KMS-11 (cell line): ENCODE data around the gene GLRX2.

Experiments used
- H2AFZ ChIP-seq: fragments of 200-600 bp; sonication (generic); 2 replicates; pipeline ENCODE4 v1.6.1; 2016; ENCODE audit warnings: antibody characterized with exemption, mixed run types, low read depth
- H3K27ac ChIP-seq: fragments of 200-600 bp; sonication (generic); 2 replicates; pipeline ENCODE4 v1.6.1; 2016; ENCODE audit warnings: mild to moderate bottlenecking, mixed run types
- H3K27me3 ChIP-seq: fragments of 200-600 bp; sonication (generic); 2 replicates; pipeline ENCODE4 v1.6.1; 2017; ENCODE audit warnings: mild to moderate bottlenecking, low read depth, mixed run types, moderate library complexity; ENCODE audit not compliant: insufficient read depth
- H3K36me3 ChIP-seq: fragments of 200-600 bp; sonication (generic); 2 replicates; pipeline ENCODE4 v1.6.1; 2017; ENCODE audit warnings: mild to moderate bottlenecking, mixed run types; ENCODE audit not compliant: insufficient read depth
- H3K4me1 ChIP-seq: fragments of 200-600 bp; sonication (generic); 2 replicates; pipeline ENCODE4 v1.6.1; 2016; ENCODE audit warnings: mild to moderate bottlenecking, low read depth, mixed run types; ENCODE audit not compliant: poor library complexity, severe bottlenecking
- H3K4me2 ChIP-seq: fragments of 200-600 bp; sonication (generic); 2 replicates; pipeline ENCODE4 v1.7.0; 2016; ENCODE audit warnings: mild to moderate bottlenecking, mixed run types
- H3K4me3 ChIP-seq: fragments of 200-600 bp; sonication (generic); IDR thresholded peaks from 2 replicates; pipeline ENCODE4 v1.6.1; 2017; ENCODE audit warnings: low read depth, low read length, mixed read lengths; ENCODE audit not compliant: insufficient read depth
- H3K79me2 ChIP-seq: fragments of 200-600 bp; sonication (generic); 2 replicates; pipeline ENCODE4 v1.6.1; 2016; ENCODE audit warnings: low read depth, mixed run types; ENCODE audit not compliant: insufficient read depth
- H3K9ac ChIP-seq: fragments of 200-600 bp; sonication (generic); 2 replicates; pipeline ENCODE4 v1.6.1; 2016; ENCODE audit warnings: mild to moderate bottlenecking, mixed run types
- H4K20me1 ChIP-seq: fragments of 200-600 bp; sonication (generic); 2 replicates; pipeline ENCODE4 v1.6.1; 2016; ENCODE audit warnings: mild to moderate bottlenecking, mixed run types; ENCODE audit not compliant: insufficient read depth
- TF ChIP-seq, protein P1 (sequence below): fragments of 200-600 bp; sonication (generic); conservative IDR thresholded peaks from 2 replicates; pipeline ENCODE4 v1.6.1; 2017; ENCODE audit warnings: low read depth, mild to moderate bottlenecking, antibody characterized with exemption, low read length, moderate library complexity, mixed read lengths

The GLRX2 gene

DNA sequence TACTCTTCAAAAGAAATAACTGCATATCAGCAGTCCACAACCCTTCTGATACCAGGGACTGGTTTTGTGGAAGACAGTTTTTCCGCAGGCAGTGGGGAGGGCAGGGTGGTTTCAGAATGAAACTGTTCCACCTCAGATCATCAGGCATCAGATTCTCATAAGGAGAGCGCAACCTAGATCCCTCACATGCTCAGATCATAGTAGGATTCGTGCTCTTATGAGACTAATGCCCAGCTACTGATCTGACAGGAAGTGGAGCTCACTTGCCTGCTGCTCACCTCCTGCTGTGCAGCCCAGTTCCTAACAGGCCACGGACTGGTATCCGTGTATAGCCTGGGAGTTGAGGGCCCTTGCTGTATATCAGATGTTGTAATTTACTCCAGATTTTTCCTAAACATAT, 34.3 kb downstream of the GLRX2 start:
- Histone ChIP-seq H3K27me3 (no peaks in the 10 kb centered on the region), H3K9ac (peak overlapping the region; percentile 1; the same call in 1 of the 2 replicates), H4K20me1 (no peaks in the 10 kb centered on the region), H3K36me3 (no peaks in the 10 kb centered on the region), H3K4me1 (peaks cover 51% of the 10 kb centered on the region), H2AFZ (peak overlapping the region; percentile 14; the same call in 1 of the 2 replicates), H3K4me3 (no peak overlapping the region), H3K27ac (peak overlapping the region; percentile 63), H3K79me2 (peaks cover 67% of the 10 kb centered on the region), H3K4me2 (peak overlapping the region; percentile 90)
- TF ChIP-seq, protein P1, sequence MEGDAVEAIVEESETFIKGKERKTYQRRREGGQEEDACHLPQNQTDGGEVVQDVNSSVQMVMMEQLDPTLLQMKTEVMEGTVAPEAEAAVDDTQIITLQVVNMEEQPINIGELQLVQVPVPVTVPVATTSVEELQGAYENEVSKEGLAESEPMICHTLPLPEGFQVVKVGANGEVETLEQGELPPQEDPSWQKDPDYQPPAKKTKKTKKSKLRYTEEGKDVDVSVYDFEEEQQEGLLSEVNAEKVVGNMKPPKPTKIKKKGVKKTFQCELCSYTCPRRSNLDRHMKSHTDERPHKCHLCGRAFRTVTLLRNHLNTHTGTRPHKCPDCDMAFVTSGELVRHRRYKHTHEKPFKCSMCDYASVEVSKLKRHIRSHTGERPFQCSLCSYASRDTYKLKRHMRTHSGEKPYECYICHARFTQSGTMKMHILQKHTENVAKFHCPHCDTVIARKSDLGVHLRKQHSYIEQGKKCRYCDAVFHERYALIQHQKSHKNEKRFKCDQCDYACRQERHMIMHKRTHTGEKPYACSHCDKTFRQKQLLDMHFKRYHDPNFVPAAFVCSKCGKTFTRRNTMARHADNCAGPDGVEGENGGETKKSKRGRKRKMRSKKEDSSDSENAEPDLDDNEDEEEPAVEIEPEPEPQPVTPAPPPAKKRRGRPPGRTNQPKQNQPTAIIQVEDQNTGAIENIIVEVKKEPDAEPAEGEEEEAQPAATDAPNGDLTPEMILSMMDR, result no peak

DNA sequence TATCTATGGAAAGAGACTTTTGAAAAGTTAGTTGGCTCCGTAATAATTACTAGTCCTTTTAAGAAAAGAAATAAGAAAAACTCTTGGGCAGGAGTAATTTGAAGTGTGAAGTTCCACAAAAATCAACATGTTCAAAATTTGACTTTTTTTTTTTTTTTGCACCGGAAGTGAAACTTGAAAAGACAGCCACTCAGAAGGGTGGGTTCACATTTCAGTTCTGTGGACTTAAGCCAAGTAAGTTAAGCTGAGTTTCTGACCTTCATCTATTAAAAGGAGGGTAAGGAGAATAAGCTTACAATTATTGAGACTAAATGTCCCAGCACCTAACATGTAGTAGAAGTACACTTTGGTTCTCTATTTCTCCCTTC, 34.8 kb downstream of the GLRX2 start:
- H3K4me2 ChIP-seq, result peak overlapping the region; percentile 90
- TF ChIP-seq, protein P1, result peak; percentile 56
- H3K27ac ChIP-seq, result peak overlapping the region; percentile 63
- no peak overlapping the region for H3K4me3 ChIP-seq
- H3K9ac ChIP-seq, result no peak overlapping the region; the same call in 1 of the 2 replicates
- no peaks in the 10 kb centered on the region for H4K20me1 ChIP-seq
- no peaks in the 10 kb centered on the region for H3K27me3 ChIP-seq
- H3K36me3 ChIP-seq, result no peaks in the 10 kb centered on the region
- peaks cover 68% of the 10 kb centered on the region for H3K79me2 ChIP-seq
- H2AFZ ChIP-seq, result no peak overlapping the region
- H3K4me1 ChIP-seq, result peaks cover 51% of the 10 kb centered on the region

DNA sequence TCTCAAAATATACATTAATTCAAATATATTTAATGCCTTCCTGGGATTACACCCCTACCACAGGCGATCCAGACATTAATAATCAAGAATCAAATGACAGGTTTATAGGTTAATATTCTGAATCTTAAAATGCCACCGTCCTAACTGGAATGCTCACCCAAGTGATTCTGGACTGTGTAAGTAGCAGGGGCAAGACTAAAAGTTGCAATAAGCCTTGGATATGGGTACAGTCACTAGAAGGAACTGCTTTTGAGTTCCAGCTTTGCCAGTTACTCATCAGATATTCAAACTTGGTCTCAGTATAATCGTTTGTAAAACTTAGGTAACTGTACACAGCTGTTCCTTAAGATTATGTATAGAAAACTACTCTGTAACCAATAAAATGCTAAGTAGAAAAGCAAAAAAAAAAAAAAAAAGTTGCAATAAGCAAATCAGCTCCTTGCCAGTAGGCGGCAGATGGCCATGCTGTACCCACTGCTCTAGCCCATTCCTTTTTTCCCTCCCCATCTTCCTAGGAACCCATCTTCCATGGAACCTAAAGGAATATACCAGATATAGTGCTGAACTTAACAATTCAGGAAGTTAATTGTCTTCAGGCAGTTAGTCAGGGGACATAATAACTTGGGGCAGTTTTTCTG, 35.3 kb downstream of the GLRX2 start:
- H3K4me2 ChIP-seq, result peak overlapping the region; percentile 90
- H3K9ac ChIP-seq, result no peak overlapping the region
- H3K27me3 ChIP-seq, result no peaks in the 10 kb centered on the region
- peak overlapping the region; percentile 63; the same call in 1 of the 2 replicates for H3K27ac ChIP-seq
- peaks cover 70% of the 10 kb centered on the region for H3K79me2 ChIP-seq
- TF ChIP-seq, protein P1, result peak; percentile 82
- H3K4me3 ChIP-seq, result no peak overlapping the region
- no peak overlapping the region for H2AFZ ChIP-seq
- H4K20me1 ChIP-seq, result no peaks in the 10 kb centered on the region
- peaks cover 51% of the 10 kb centered on the region for H3K4me1 ChIP-seq
- H3K36me3 ChIP-seq, result no peaks in the 10 kb centered on the region

DNA sequence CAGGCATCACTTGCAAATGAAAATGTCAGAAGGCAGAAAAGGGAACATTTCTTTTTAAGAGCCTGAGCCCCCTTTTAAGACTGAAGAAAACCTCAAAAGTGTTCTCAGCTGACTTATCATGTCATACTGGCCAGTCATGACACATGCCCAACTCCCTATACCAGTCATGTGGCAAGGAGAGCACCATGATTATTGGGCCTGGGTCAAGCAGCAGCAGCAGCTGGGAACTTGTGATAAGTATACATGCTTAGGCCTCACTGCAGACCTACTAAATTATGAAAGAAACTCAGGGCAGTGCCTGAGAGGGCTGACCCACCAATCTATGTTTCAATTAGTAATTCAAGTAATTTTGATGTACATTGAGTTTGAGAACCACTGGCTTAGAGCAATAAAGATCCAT, 37.2 kb downstream of the GLRX2 start:
- TF ChIP-seq, protein P1, result no peak
- Histone ChIP-seq H3K27me3 (no peaks in the 10 kb centered on the region), H3K27ac (no peak overlapping the region), H4K20me1 (0 out of 2 replicates have a peak, but pooled peaks cover 1% of the 10 kb centered on the region), H3K4me1 (peaks cover 57% of the 10 kb centered on the region), H3K9ac (no peak overlapping the region), H3K4me3 (no peak overlapping the region), H3K36me3 (no peaks in the 10 kb centered on the region), H3K4me2 (no peak overlapping the region), H2AFZ (no peak overlapping the region), H3K79me2 (peaks cover 85% of the 10 kb centered on the region)
